ENCODE data around the gene C12orf43.

C12orf43 gene

DNA sequence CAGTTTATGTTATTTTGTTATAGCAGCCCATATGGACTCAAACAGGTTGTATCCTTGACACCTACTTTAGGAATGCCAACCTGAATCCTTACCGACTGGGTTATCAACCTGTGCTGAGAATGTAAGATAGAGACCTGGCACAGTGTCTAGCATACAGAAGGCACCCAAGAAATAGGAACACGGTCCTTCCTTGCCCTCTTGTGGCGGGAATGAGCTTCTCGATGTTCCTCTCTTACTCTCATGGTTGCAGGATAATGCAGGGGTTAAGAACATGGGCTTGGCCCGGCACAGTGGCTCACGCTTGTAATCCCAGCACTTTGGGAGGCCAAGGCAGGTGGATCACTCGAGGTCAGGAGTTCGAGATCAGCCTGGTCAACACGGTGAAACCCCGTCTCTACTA lies 6.5 kb downstream of the C12orf43 start:
- H3K4me3 ChIP-seq (ENCODE audit: low read depth, low read length): no peak overlapping the region
- no peaks in the 10 kb centered on the region for H3K27me3 ChIP-seq (ENCODE audit: insufficient read depth, low read length)
- H2AFZ ChIP-seq (ENCODE audit: low read length, unreplicated experiment): no peak overlapping the region
- no peaks in the 10 kb centered on the region for H3K4me1 ChIP-seq (ENCODE audit: control insufficient read depth, insufficient read depth, low read length, unreplicated experiment)
- no peak overlapping the region for H3K27ac ChIP-seq (ENCODE audit: low read depth, low read length)
- peaks cover 3% of the 10 kb centered on the region for H3K79me2 ChIP-seq (ENCODE audit: control insufficient read depth, insufficient read depth, low read length, unreplicated experiment)
- peaks cover 3% of the 10 kb centered on the region; the same call in 1 of the 2 replicates for H3K36me3 ChIP-seq (ENCODE audit: insufficient read depth, low read length)

DNA sequence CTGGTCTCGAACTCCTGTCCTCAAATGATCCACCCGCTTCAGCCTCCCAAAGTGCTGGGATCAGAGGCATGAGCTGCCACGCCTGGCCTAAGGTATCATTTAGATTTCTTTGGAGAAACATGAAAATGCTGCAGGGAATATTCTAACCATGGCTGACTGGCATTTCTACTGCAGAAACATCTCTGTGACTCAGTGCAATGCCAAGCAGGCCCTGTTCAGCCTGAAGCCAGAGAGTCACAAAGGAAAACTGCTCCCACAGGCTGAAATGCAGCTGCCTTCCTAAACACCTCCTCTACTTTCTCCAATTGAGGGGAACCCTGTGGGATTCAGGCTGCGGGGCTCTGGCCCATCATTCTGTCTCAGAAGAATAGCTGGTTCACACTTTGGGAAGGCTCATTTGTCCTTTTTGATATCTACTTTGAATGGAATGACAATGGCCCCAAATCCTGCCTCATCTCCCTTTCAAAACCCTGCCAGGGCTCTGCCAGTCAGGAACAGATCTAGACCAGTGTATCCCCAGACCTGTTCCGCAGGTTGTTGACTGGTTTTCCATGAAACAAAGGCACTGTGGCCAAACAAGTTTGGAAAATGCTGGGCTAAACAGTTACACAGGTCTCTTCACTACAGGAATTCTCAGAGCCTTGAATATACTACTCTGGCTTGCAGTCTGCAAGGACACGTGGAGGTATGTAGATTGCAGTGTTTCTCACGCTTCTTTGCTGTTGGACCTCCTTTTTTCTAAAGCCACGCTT lies 7.8 kb downstream of the C12orf43 start:
- H3K27ac ChIP-seq (ENCODE audit: low read depth, low read length): no peak overlapping the region
- no peaks in the 10 kb centered on the region for H3K4me1 ChIP-seq (ENCODE audit: control insufficient read depth, insufficient read depth, low read length, unreplicated experiment)
- no peak overlapping the region for H3K4me3 ChIP-seq (ENCODE audit: low read depth, low read length)
- H3K36me3 ChIP-seq (ENCODE audit: insufficient read depth, low read length): peaks cover 10% of the 10 kb centered on the region
- H3K79me2 ChIP-seq (ENCODE audit: control insufficient read depth, insufficient read depth, low read length, unreplicated experiment): no peaks in the 10 kb centered on the region
- H3K27me3 ChIP-seq (ENCODE audit: insufficient read depth, low read length): no peaks in the 10 kb centered on the region
- no peak overlapping the region for H2AFZ ChIP-seq (ENCODE audit: low read length, unreplicated experiment)

GRCh38 chr12:121005346-121005815 lies 10.9 kb downstream of the C12orf43 start:
- H3K79me2 ChIP-seq (ENCODE audit: control insufficient read depth, insufficient read depth, low read length, unreplicated experiment): no peaks in the 10 kb centered on the region
- no peak overlapping the region for H3K27ac ChIP-seq (ENCODE audit: low read depth, low read length)
- peaks cover 12% of the 10 kb centered on the region for H3K36me3 ChIP-seq (ENCODE audit: insufficient read depth, low read length)
- H3K27me3 ChIP-seq (ENCODE audit: insufficient read depth, low read length): no peaks in the 10 kb centered on the region
- no peak overlapping the region for H3K4me3 ChIP-seq (ENCODE audit: low read depth, low read length)
- peaks cover 4% of the 10 kb centered on the region for H3K4me1 ChIP-seq (ENCODE audit: control insufficient read depth, insufficient read depth, low read length, unreplicated experiment)
- H2AFZ ChIP-seq (ENCODE audit: low read length, unreplicated experiment): no peak overlapping the region

DNA sequence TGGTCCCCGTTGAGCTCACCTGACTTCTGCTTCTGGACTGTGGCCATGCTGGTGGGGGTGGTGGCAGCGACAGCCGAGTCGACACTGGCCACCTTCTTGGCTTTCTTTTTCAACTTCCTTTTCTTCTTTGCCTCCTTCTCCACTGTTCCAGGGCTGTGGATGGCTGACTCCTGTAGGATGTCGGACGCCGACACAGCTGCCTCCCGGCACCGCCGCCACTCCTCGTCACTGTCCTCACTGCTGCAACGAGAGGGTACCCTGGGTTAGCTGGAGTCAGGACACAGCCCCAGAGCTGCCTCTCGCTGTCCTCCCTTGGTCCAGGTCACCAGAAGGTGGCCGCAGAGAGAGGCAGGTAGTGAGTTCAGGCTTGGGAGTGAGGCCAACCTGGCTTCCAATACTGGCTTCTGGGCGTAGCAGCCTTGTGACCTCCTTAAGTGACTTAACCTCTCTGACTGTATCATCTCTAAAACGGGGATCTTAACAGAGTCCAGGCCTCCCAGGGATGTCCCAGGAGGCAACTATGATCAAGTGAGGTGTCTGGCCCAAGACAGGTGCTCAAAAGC lies 12.0 kb downstream of the C12orf43 start:
- H3K79me2 ChIP-seq (ENCODE audit: control insufficient read depth, insufficient read depth, low read length, unreplicated experiment): no peaks in the 10 kb centered on the region
- no peak overlapping the region for H3K4me3 ChIP-seq (ENCODE audit: low read depth, low read length)
- peaks cover 4% of the 10 kb centered on the region for H3K4me1 ChIP-seq (ENCODE audit: control insufficient read depth, insufficient read depth, low read length, unreplicated experiment)
- peaks cover 12% of the 10 kb centered on the region for H3K36me3 ChIP-seq (ENCODE audit: insufficient read depth, low read length)
- no peak overlapping the region for H3K27ac ChIP-seq (ENCODE audit: low read depth, low read length)
- H3K27me3 ChIP-seq (ENCODE audit: insufficient read depth, low read length): no peaks in the 10 kb centered on the region
- no peak overlapping the region for H2AFZ ChIP-seq (ENCODE audit: low read length, unreplicated experiment)

DNA sequence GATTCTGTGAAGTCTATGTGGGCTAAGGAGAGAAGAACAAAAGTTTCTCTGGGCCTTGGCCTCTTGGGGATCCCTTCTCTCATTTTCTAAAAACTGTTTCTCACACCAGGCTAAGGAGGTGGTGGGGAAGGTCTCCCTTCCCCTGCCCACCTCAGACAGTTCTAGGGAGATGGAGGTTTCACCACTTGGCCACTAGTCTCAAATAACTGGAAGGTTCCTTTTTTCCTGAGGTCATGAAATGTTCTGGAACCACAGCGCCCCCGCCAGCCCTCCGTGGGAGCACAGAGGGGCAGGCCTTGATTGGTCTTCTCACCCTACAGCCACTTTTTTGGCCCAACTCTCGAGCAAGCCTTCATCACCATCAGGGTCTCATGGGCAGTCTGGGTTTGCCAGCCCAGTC lies 12.6 kb downstream of the C12orf43 start:
- Histone ChIP-seq H3K27ac (ENCODE audit: low read depth, low read length) (no peak overlapping the region), H3K27me3 (ENCODE audit: insufficient read depth, low read length) (no peaks in the 10 kb centered on the region), H3K79me2 (ENCODE audit: control insufficient read depth, insufficient read depth, low read length, unreplicated experiment) (no peaks in the 10 kb centered on the region), H3K4me3 (ENCODE audit: low read depth, low read length) (no peak overlapping the region), H3K36me3 (ENCODE audit: insufficient read depth, low read length) (peaks cover 12% of the 10 kb centered on the region), H3K4me1 (ENCODE audit: control insufficient read depth, insufficient read depth, low read length, unreplicated experiment) (peaks cover 4% of the 10 kb centered on the region), H2AFZ (ENCODE audit: low read length, unreplicated experiment) (no peak overlapping the region)

DNA sequence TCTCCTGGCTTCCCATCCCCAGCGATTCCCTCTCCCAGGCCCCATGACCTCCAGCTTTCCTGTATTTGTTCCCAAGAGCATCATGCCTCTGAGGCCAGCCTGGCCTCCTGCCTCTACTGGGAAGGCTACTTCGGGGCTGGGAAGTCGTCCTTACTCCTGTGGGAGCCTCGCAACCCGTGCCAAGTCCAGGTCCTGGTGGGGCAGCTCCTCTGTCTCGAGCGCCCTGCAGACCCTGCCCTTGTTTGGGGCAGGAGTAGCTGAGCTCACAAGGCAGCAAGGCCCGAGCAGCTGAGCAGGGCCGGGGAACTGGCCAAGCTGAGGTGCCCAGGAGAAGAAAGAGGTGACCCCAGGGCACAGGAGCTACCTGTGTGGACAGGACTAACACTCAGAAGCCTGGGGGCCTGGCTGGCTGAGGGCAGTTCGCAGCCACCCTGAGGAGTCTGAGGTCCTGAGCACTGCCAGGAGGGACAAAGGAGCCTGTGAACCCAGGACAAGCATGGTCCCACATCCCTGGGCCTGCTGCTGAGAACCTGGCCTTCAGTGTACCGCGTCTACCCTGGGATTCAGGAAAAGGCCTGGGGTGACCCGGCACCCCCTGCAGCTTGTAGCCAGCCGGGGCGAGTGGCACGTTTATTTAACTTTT lies 14.3 kb downstream of the C12orf43 start:
- H3K4me3 ChIP-seq (ENCODE audit: low read depth, low read length): no peak overlapping the region
- H3K27me3 ChIP-seq (ENCODE audit: insufficient read depth, low read length): no peaks in the 10 kb centered on the region
- no peak overlapping the region for H3K27ac ChIP-seq (ENCODE audit: low read depth, low read length)
- H3K4me1 ChIP-seq (ENCODE audit: control insufficient read depth, insufficient read depth, low read length, unreplicated experiment): peaks cover 4% of the 10 kb centered on the region
- no peak overlapping the region for H2AFZ ChIP-seq (ENCODE audit: low read length, unreplicated experiment)
- peaks cover 12% of the 10 kb centered on the region for H3K36me3 ChIP-seq (ENCODE audit: insufficient read depth, low read length)
- no peaks in the 10 kb centered on the region for H3K79me2 ChIP-seq (ENCODE audit: control insufficient read depth, insufficient read depth, low read length, unreplicated experiment)

DNA sequence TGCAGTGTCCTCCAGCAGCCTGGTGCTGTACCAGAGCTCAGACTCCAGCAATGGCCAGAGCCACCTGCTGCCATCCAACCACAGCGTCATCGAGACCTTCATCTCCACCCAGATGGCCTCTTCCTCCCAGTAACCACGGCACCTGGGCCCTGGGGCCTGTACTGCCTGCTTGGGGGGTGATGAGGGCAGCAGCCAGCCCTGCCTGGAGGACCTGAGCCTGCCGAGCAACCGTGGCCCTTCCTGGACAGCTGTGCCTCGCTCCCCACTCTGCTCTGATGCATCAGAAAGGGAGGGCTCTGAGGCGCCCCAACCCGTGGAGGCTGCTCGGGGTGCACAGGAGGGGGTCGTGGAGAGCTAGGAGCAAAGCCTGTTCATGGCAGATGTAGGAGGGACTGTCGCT lies 15.2 kb downstream of the C12orf43 start:
- no peak overlapping the region for H3K27ac ChIP-seq (ENCODE audit: low read depth, low read length)
- H3K4me3 ChIP-seq (ENCODE audit: low read depth, low read length): no peak overlapping the region
- H2AFZ ChIP-seq (ENCODE audit: low read length, unreplicated experiment): no peak overlapping the region
- no peaks in the 10 kb centered on the region for H3K79me2 ChIP-seq (ENCODE audit: control insufficient read depth, insufficient read depth, low read length, unreplicated experiment)
- H3K36me3 ChIP-seq (ENCODE audit: insufficient read depth, low read length): peaks cover 12% of the 10 kb centered on the region
- peaks cover 1% of the 10 kb centered on the region; the same call in 1 of the 2 replicates for H3K27me3 ChIP-seq (ENCODE audit: insufficient read depth, low read length)
- H3K4me1 ChIP-seq (ENCODE audit: control insufficient read depth, insufficient read depth, low read length, unreplicated experiment): peaks cover 4% of the 10 kb centered on the region

- no peak overlapping the region for H3K27ac ChIP-seq (ENCODE audit: low read depth, low read length)
- H3K79me2 ChIP-seq (ENCODE audit: control insufficient read depth, insufficient read depth, low read length, unreplicated experiment): no peaks in the 10 kb centered on the region
- peaks cover 12% of the 10 kb centered on the region for H3K36me3 ChIP-seq (ENCODE audit: insufficient read depth, low read length)
- H3K4me1 ChIP-seq (ENCODE audit: control insufficient read depth, insufficient read depth, low read length, unreplicated experiment): peaks cover 4% of the 10 kb centered on the region
- no peak overlapping the region for H3K4me3 ChIP-seq (ENCODE audit: low read depth, low read length)
- peaks cover 6% of the 10 kb centered on the region; the same call in 1 of the 2 replicates for H3K27me3 ChIP-seq (ENCODE audit: insufficient read depth, low read length)
- H2AFZ ChIP-seq (ENCODE audit: low read length, unreplicated experiment): no peak overlapping the region
These were observed 15.8 kb downstream of the C12orf43 start for GRCh38 chr12:121000530-121000929.

GRCh38 chr12:120999191-121000120 lies 16.8 kb downstream of the C12orf43 start:
- Histone ChIP-seq H3K36me3 (ENCODE audit: insufficient read depth, low read length) (peaks cover 12% of the 10 kb centered on the region), H3K27ac (ENCODE audit: low read depth, low read length) (no peak overlapping the region), H3K4me3 (ENCODE audit: low read depth, low read length) (no peak overlapping the region), H3K4me1 (ENCODE audit: control insufficient read depth, insufficient read depth, low read length, unreplicated experiment) (peaks cover 4% of the 10 kb centered on the region), H3K27me3 (ENCODE audit: insufficient read depth, low read length) (peaks cover 14% of the 10 kb centered on the region; the same call in 1 of the 2 replicates), H3K79me2 (ENCODE audit: control insufficient read depth, insufficient read depth, low read length, unreplicated experiment) (no peaks in the 10 kb centered on the region), H2AFZ (ENCODE audit: low read length, unreplicated experiment) (no peak overlapping the region)

DNA sequence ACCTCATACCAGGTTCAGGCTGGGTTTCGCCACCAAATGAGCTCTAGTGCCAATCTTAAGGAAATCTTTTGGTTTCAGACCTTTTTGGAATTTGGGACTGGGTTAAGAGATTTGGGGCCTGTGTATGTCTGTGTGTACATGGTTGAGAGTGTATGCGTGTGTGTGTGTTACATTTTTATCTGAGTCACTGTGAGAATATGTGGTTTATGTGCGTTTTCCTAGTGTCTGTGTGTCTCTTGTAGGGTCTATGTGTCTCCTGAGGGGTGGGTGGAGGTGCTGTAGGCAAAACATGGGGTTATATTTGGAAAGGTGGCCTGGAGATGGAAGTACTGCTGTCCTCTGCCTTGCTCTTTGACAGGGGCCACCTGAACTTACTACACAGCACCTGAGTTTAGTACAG lies 17.9 kb downstream of the C12orf43 start:
- H3K4me1 ChIP-seq (ENCODE audit: control insufficient read depth, insufficient read depth, low read length, unreplicated experiment): peaks cover 4% of the 10 kb centered on the region
- H2AFZ ChIP-seq (ENCODE audit: low read length, unreplicated experiment): no peak overlapping the region
- H3K4me3 ChIP-seq (ENCODE audit: low read depth, low read length): no peak overlapping the region
- peaks cover 4% of the 10 kb centered on the region; the same call in 1 of the 2 replicates for H3K36me3 ChIP-seq (ENCODE audit: insufficient read depth, low read length)
- H3K79me2 ChIP-seq (ENCODE audit: control insufficient read depth, insufficient read depth, low read length, unreplicated experiment): no peaks in the 10 kb centered on the region
- peaks cover 14% of the 10 kb centered on the region; the same call in 1 of the 2 replicates for H3K27me3 ChIP-seq (ENCODE audit: insufficient read depth, low read length)
- no peak overlapping the region for H3K27ac ChIP-seq (ENCODE audit: low read depth, low read length)
